PC-3 (cell line): ENCODE measurements around the gene BACE2.

Experiments
- EZH2 ChIP-seq: fragments of 300-600 bp; sonication (generic); IDR thresholded peaks from one replicate; pipeline ENCODE4 v1.6.1; 2017; ENCODE audit warnings: antibody characterized with exemption, mild to moderate bottlenecking, low read length; ENCODE audit not compliant: unreplicated experiment
- EZH2phosphoT487 ChIP-seq: fragments of 300-600 bp; sonication (generic); IDR thresholded peaks from 2 replicates; pipeline ENCODE4 v1.6.1; 2018; ENCODE audit warnings: mild to moderate bottlenecking, antibody characterized with exemption, low read length, borderline replicate concordance
- TF ChIP-seq, protein P1 (sequence below): fragments of 300-600 bp; sonication (generic); conservative IDR thresholded peaks from 2 replicates; pipeline ENCODE4 v1.5.1; 2017; ENCODE audit warnings: antibody characterized with exemption, low read depth, mild to moderate bottlenecking, low read length

- TF ChIP-seq EZH2: no peak
- TF ChIP-seq, protein P1, sequence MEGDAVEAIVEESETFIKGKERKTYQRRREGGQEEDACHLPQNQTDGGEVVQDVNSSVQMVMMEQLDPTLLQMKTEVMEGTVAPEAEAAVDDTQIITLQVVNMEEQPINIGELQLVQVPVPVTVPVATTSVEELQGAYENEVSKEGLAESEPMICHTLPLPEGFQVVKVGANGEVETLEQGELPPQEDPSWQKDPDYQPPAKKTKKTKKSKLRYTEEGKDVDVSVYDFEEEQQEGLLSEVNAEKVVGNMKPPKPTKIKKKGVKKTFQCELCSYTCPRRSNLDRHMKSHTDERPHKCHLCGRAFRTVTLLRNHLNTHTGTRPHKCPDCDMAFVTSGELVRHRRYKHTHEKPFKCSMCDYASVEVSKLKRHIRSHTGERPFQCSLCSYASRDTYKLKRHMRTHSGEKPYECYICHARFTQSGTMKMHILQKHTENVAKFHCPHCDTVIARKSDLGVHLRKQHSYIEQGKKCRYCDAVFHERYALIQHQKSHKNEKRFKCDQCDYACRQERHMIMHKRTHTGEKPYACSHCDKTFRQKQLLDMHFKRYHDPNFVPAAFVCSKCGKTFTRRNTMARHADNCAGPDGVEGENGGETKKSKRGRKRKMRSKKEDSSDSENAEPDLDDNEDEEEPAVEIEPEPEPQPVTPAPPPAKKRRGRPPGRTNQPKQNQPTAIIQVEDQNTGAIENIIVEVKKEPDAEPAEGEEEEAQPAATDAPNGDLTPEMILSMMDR: no peak
- no peak for TF ChIP-seq EZH2phosphoT487
Observed at GRCh38 chr21:41138711-41139110, 29.2 kb upstream of the BACE2 start.
